ENCODE results near the gene STAMBP.

DNA sequence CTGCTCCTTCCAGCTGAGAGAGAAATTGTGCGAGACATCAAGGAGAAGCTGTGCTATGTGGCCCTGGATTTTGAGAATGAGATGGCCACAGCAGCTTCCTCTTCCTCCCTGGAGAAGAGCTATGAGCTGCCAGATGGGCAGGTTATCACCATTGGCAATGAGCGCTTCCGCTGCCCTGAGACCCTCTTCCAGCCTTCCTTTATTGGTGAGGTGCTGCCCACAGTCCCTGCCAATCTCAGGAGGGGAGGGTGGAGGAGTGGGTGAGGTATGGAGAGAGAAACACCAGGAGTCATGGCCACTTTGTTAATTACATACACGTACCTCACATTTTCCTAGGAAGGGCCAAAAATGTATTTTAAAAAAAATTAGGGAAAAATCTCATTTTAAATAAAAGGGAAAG is 85.9 kb downstream of the STAMBP start:
- no peak for TF ChIP-seq EZH2 (IDR thresholded peaks at IDR 0.05)
- TF ChIP-seq POLR2AphosphoS5 (IDR thresholded peaks at IDR 0.05; ENCODE audit: borderline replicate concordance, low read depth, low read length) = no peak
- no peak for TF ChIP-seq FOXP2 (optimal IDR thresholded peaks at IDR 0.05; ENCODE audit: control extremely low read depth, extremely low read length, insufficient read depth)
